Effector CD8-positive, alpha-beta T cell (primary cell): ENCODE results near the gene PTPRJ.
"Not testable (repeated sequence)": the region's sequence is repeated elsewhere in the genome, so short reads cannot be mapped to it uniquely, and the experiment has no call there.

Source experiments
- DNase-seq: peaks from one replicate; lab custom pipeline; 2025; lab: John Stamatoyannopoulos, UW

Gene PTPRJ

DNA sequence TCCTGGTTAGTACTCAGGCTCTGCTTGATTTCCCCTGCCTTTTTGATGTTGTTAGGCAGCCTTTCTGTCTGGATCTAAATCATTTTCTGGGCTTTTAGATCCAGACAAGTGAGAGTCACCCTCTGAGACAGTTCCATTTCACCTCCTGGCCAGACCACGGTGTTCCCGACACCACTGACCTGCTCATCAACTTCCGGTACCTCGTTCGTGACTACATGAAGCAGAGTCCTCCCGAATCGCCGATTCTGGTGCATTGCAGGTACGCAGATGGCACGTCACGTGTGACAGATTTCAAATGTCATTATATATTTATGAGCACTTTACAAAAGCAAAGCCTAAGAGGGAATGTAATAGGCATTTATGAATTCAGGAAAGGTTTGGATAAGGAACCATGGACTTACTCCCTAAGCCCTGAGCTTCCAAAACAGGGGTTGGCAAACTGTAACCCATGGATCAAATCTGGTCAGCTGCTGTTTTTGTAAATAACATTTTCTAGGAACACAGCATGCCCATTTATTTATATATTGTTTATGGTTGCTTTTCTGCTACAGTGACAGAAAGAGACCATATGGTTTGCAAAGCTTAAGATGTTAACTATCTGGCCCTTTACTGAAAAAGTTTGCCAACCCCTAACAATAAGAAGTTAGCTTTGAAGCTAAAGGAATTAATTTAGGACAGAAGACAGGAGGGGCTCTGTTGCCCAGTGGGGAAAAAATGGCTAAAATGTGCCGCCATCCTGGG, 183.2 kb downstream of the PTPRJ start:
- no peak for DNase-seq

DNA sequence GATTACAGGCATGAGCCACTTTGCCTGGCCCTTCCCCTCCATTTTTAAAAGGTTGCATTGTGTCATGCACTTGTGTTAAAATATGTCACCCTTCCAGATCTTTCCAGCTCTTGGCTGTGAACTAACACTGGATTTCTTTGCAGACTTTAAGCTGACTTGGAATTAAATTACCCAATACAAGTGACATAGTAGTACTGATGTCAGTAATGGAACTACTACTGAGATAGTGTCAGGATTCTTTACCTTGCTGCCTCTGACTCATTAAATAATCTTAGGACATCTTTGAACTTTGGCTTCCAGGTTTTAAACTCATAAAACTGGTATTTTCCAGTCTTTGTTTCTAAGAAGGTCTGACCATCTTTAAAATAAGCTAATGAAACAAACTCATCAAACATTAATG, 184.5 kb downstream of the PTPRJ start:
- DNase-seq, result no peak

- no peak for DNase-seq
Measured at GRCh38 chr11:48165426-48165825, 185.1 kb downstream of the PTPRJ start.

- no peak for DNase-seq
Measured at GRCh38 chr11:48167380-48167779, 187.0 kb downstream of the PTPRJ start.

DNA sequence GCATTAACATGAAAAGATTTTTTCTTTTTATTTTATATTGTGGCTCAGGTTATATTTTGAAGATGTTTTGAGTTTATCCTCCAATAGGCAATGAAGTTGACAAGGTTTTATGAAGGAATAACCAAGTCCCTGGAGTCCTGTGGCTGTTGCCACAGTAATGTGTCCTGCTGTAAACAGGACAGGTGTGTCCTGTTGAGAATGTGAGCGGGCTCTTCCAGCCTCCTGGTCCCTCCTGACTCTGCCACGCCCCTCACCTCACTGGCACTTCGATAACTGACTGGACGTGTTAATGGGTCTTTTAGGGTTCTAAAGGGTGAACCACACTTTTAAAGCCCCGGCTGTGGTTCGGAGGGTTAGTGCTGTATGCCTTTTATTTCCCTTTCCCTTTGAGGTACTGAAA, 188.5 kb downstream of the PTPRJ start:
- no peak for DNase-seq

GRCh38 chr11:48169259-48169658, 188.9 kb downstream of the PTPRJ start:
- DNase-seq, result no peak

- DNase-seq, result no peak
Measured at GRCh38 chr11:48169717-48170116, 189.4 kb downstream of the PTPRJ start.

DNA sequence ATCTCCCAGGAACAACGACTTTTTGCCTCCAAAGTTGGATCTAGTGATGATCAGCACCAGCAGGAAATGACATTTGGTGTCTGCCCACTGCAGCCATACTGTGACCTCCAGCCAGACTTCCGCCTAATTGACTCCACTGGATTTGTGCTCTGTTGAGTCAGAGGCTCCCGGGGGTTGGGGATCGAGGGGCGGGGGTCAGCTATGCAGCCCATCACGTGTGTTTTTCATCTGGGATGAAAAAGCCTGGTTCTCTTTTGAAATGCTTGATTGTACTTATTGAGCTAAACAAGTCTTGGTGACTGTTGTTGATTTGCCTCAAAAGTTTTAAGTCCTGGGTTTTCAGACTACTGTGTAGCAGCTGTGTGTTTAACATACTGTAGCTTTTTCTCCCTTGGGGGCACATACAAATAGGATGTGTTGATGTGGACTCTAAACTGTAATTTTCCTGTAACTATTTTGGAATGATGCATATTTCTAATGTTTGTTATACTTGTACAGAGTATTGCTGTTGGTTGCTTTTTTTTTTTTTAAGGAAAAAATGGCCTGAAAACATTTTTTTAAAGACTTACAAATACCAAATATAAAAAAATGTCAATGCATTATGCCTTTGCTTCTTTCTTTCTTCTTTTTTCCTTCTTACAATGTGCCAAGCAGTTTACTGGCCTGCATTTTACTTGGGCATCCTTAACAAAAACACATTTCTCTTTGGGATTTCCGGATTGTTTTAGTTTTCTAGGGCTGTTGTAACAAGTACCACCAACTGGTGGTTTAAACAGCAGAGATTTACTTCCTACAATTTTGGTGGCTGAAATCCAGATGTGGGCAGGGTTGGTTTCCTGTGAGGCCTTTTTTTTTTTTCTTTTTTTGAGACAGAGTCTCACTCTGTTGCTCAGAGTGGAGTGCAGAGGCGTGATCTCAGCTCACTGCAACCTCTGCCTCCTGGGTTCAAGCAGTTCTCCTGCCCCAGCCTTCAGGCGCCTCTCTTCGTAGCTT, 190.2 kb downstream of the PTPRJ start:
- no peak for DNase-seq

DNA sequence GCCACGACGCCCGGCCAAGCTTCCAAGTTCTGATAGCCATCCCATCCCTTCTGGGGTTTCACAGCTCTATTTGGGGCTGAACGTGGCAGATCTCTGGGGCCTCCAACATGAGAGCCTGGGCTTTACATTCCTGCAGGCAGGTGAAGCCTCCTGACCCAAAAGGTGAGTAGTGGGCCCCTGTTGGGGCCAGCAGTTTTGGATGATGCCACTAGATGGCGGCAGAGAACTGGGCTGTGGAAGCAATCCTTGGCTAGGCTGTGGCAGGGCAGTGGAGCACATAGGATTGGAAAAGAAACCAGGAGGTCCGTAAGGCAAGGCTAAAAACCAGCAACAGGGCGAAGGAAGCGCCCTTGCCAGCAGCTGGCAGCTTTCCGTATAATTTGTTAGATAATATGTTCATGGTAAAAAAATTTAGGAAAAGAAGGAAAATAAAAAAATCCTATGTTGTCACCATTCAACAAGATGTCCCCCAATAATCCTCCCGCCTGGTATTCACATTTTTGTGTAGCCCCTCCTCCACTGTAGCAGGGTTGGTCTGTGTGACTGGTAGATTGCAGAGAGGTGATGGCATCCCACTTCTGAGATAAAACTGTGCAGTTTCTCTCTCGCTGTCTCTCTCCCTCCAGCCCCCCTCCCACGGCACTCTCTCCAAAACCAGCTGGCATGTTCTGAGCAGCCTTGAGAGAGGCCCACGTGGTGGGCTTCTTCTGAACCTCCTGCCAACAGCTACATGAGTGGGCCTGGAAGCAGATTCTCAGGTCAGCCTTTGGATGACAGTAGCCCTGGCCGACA, 192.7 kb downstream of the PTPRJ start:
- peak; percentile 35 for DNase-seq

- DNase-seq, result no peak
Measured at GRCh38 chr11:48177661-48178060, 197.3 kb downstream of the PTPRJ start.

DNA sequence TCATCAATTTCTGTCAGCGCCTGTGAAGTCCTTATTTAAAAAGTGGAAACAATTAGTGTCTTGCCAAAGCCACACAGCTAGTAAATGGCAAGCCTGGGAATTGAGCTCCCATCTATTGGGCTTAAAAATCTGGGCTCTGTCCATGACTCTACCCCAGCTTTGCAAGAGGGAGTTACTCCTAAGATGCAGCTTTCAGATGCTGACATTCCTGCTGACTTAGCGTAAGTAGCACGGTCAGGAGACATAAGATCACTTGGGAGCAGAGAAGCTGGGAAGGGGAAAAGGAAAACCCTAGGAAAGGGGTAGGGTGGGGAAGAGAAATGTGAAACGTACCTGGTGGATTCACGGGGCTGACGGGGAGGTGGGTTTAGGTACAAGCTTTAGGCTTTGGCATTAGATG, 200.3 kb downstream of the PTPRJ start:
- no peak for DNase-seq

DNA sequence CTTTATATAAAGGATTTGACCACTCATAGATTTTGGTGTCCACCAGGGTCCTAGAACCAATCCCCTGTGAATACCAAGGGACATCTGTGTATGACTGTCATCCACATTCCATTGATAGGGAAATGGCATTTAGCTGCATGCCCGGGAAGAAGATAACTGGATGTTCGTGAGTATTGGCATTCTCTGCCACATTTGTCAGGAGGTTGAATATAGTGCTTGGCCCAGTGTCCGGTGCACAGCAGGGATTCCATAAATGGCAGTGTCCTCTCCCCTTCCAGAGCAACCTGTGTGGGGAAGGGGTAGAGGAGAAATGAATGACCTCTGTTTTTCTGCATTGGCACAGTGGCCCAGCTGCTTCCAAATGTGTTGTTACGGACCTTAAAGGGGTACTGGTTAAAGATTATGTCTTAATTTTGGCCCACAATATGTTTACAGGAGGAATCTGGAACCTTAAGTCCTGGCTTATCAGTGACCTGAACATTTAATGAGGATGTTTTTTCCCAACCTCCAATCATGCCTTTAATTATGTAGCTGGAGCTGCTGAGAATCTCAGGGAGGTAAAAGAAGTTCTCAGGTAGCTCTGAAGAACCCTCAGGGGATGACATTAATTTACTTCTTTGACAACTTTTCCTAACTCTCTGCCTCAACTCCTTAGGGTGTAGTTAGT, 202.6 kb downstream of the PTPRJ start:
- DNase-seq, result no peak

GRCh38 chr11:48184452-48184851, 204.1 kb downstream of the PTPRJ start:
- no peak for DNase-seq

- not testable (repeated sequence) for DNase-seq
Measured at GRCh38 chr11:48190906-48191654, 210.7 kb downstream of the PTPRJ start.

DNA sequence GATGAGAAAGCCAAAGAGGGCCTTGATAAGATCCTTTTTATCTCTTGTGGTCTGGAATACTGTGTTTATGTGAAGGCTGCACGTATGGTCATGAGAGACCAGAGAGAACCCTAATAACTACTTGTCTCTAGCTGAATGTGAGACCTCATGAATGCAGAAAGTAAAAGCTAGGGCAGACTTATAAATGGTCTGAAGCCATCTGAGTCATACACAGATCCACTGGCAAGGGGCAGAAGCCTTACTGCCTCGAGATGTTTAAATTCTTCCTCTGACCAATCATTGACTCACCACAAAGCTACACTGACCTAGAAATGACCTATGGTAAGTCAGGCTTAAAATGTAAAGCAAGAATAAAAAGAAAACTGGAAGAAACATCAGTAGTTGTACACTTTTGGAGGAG, 213.5 kb downstream of the PTPRJ start:
- no peak for DNase-seq

DNA sequence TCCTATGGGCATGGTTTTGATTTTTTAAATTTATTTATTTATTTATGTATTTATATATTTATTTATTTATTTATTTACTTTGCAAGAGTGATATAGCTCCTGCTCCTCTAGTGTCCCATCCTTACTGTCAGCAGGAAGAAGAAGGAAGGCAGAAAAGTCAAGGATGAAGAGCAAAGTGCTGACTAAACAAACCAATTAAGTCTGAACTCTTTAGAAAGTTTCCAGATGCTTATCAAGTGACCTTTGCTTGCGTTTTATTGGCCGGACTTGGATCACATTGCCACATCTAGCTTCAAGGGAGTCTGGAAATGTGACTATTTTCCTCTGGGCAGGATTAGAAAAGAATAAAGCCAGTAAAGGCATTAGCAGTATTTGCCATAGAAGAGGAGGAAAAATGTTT, 227.5 kb downstream of the PTPRJ start:
- DNase-seq, result no peak

DNA sequence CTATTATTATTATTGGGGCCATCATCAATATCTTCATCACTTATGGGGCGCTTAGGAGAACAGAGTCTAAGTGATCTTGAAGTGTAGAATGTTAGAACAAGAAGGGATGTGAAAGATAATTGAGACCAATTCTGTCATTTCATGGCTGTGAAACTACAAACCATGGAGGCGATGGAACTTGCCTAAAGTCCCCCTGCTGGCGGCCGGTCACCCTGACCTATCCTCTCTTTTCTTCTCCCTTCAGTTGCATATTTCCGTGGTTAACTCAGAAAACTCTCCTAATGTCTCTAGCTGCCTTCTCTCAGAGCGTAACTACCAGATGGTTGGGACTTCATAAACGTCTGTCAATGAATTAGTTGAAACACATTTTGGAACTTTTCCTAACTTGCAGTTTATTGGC, 229.7 kb downstream of the PTPRJ start:
- DNase-seq, result no peak

DNA sequence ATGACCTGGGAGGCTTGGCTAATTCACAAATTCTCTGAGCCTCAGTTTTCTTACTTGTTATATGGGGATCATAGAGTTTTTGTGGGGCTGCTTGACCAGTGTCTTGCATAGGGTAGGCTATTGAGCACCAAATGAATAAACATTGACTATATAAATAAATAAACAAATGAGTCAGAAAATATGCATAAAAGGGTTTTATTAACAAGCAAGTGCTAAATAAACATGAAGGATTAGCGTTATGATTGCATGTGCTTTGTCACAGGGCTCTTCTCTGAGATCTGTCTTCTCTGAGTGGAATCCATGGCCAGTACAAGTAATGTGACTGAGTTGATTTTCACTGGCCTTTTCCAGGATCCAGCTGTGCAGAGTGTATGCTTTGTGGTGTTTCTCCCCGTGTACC, 236.2 kb downstream of the PTPRJ start, which contains the start of gene OR4B1:
TSS of gene OR4B1 (plus strand) at position 301 of the 400 bp plus-strand sequence. CDS start at position 301, 0 bp downstream.
- no peak for DNase-seq
